Panc1 (cell line): ENCODE data around the gene MICAL1. TPM values are rescaled to one million over a fixed set of nuclear protein-coding genes. Genes with fewer than 3 reads are reported as not detected.

Experiments used
- ATAC-seq: fragments of 200-7000 bp; cut with Tn5 transposase; 2 replicates; pipeline ENCODE4 v1.9.1; 2020; ENCODE audit warnings: mild to moderate bottlenecking, moderate library complexity
- BruUV-seq: library from RNA; stranded (reverse); fragments of 400-500 nt; replicated peaks from 2 replicates; lab custom pipeline; 2021; lab: Mats Ljungman, UMichigan
- CTCF ChIA-PET: fragments of 300-600 bp; sonication (Branson Sonifier 250); formaldehyde crosslinking; loops from one replicate; lab custom pipeline; 2022; ENCODE audit warnings: antibody characterized with exemption; lab: Charles Lee
- POLR2A ChIA-PET: fragments of 300-600 bp; sonication (Branson Sonifier 250); formaldehyde crosslinking; loops from one replicate; lab custom pipeline; 2022; ENCODE audit warnings: antibody characterized with exemption; lab: Charles Lee
- DNase-seq: peaks from one replicate; pipeline ENCODE4 v3.0.0-alpha.2; 2010; ENCODE audit warnings: low read depth, low spot score
- H3K27ac ChIP-seq: 2 replicates; pipeline ENCODE4 v1.5.1; 2011; ENCODE audit warnings: mild to moderate bottlenecking, low read length, inconsistent platforms
- H3K27me3 ChIP-seq: fragments of 200-500 bp; sonication (Bioruptor generic); 2 replicates; pipeline ENCODE4 v1.6.0; 2014; ENCODE audit warnings: low read length, inconsistent platforms; ENCODE audit not compliant: control insufficient read depth, insufficient read depth
- H3K36me3 ChIP-seq: fragments of 200-500 bp; sonication (Bioruptor generic); 2 replicates; pipeline ENCODE4 v1.5.1; 2014; ENCODE audit warnings: inconsistent platforms, mild to moderate bottlenecking, low read length, moderate library complexity; ENCODE audit not compliant: control insufficient read depth, insufficient read depth
- H3K4me1 ChIP-seq: 2 replicates; pipeline ENCODE4 v1.5.1; 2011; ENCODE audit warnings: inconsistent platforms, mild to moderate bottlenecking, low read length, moderate library complexity; ENCODE audit not compliant: control insufficient read depth, insufficient read depth
- H3K4me3 ChIP-seq, 2 experiments: 2 replicates each; pipeline ENCODE4 v1.5.1; 2011 to 2012; ENCODE audit warnings: low read depth in 2 of 2, low read length in 2 of 2, mild to moderate bottlenecking in 2 of 2, inconsistent platforms in 1 of 2, moderate library complexity in 1 of 2
- H3K9me3 ChIP-seq: fragments of 200-500 bp; sonication (Bioruptor generic); 2 replicates; pipeline ENCODE4 v1.5.1; 2014; ENCODE audit warnings: low read depth, mild to moderate bottlenecking, inconsistent platforms, low read length, moderate library complexity; ENCODE audit not compliant: control insufficient read depth, insufficient read depth
- CTCF ChIP-seq: fragments of 450-650 bp; IDR thresholded peaks from 2 replicates; pipeline ENCODE4 v1.5.1; 2017; ENCODE audit warnings: mild to moderate bottlenecking
- POLR2AphosphoS5 ChIP-seq: IDR thresholded peaks from 2 replicates; pipeline ENCODE4 v1.6.1; 2012; ENCODE audit warnings: mild to moderate bottlenecking, low read depth, low read length, moderate library complexity
- REST ChIP-seq, 2 experiments: IDR thresholded peaks; 2 replicates each; pipeline ENCODE4 v1.6.1; 2011 to 2012; ENCODE audit warnings: low read depth in 2 of 2, control low read depth in 1 of 2, low read length in 1 of 2, mild to moderate bottlenecking in 1 of 2, moderate library complexity in 1 of 2; ENCODE audit not compliant: insufficient read depth in 1 of 2
- SIN3A ChIP-seq: IDR thresholded peaks from 2 replicates; pipeline ENCODE4 v1.6.1; 2012; ENCODE audit warnings: low read depth, mild to moderate bottlenecking, low read length, moderate library complexity, borderline replicate concordance; ENCODE audit not compliant: insufficient read depth
- TCF7L2 ChIP-seq: IDR thresholded peaks from 2 replicates; pipeline ENCODE4 v1.6.1; 2011; ENCODE audit warnings: mild to moderate bottlenecking, low read depth, low read length, inconsistent platforms
- in situ Hi-C: cut with HindIII; loops from 2 replicates; pipeline ENCODE4 v1.10.0; 2016; ENCODE audit warnings: low sequenced_read_pairs, low pct_unique_long_range_greater_than_20kb
- intact Hi-C: fragments of 100-400 bp; cut with micrococcal nuclease; formaldehyde crosslinking; loops from one replicate; pipeline ENCODE4 v1.10.0; 2022; ENCODE audit not compliant: unreplicated experiment
- total RNA-seq: library from RNA; stranded (reverse); gene quantifications from one replicate; pipeline ENCODE4 v1.2.1, GENCODE V29; 2021; ENCODE audit not compliant: unreplicated experiment

MICAL1 gene
- total RNA-seq, 1 experiment from 2014 or later, result 64.5 TPM

GRCh38 chr6:109469591-109470189, 14.1 kb upstream of the MICAL1 start:
- DNase-seq (no peak), ATAC-seq (no peak)
- TF ChIP-seq REST (IDR thresholded peaks at IDR 0.05; ENCODE audit: insufficient read depth in 1 of 2, low read depth in 2 of 2, low read length in 1 of 2) (no peak), POLR2AphosphoS5 (no peak), CTCF (no peak), TCF7L2 (no peak), SIN3A (no peak)
- no peaks in the 10 kb centered on the region for H3K9me3 ChIP-seq
- H3K27ac ChIP-seq, result no peak overlapping the region
- no peaks in the 10 kb centered on the region for H3K4me1 ChIP-seq
- ChIA-PET POLR2A (interaction anchor here (0.6 kb wide), 1 partner anchor 10 kb away, joined by 5 read pairs; no protein-coding TSS in a partner anchor), CTCF (no interaction called here)
- H3K4me3 ChIP-seq, result no peak overlapping the region
- no peaks in the 10 kb centered on the region for H3K27me3 ChIP-seq
- in situ Hi-C loops, result no loop called here
- no TSS peak for BruUV-seq
- intact Hi-C loops, result no loop called here
- H3K36me3 ChIP-seq, result peaks cover 40% of the 10 kb centered on the region

- ChIA-PET CTCF (no interaction called here), POLR2A (no interaction called here)
- intact Hi-C loops, result no loop called here
- Histone ChIP-seq H3K27me3 (no peaks in the 10 kb centered on the region), H3K27ac (no peak overlapping the region), H3K4me1 (no peaks in the 10 kb centered on the region), H3K4me3 (no peak overlapping the region), H3K36me3 (peaks cover 49% of the 10 kb centered on the region), H3K9me3 (no peaks in the 10 kb centered on the region)
- DNase-seq, result no peak
- TF ChIP-seq SIN3A (no peak), POLR2AphosphoS5 (no peak), CTCF (no peak), REST (IDR thresholded peaks at IDR 0.05; ENCODE audit: insufficient read depth in 1 of 2, low read depth in 2 of 2, low read length in 1 of 2) (no peak), TCF7L2 (no peak)
- BruUV-seq, result no TSS peak
- no peak for ATAC-seq
- in situ Hi-C loops, result no loop called here
Observed at GRCh38 chr6:109467696-109468095, 12.1 kb upstream of the MICAL1 start.
